Stimulated activated CD8-positive, alpha-beta memory T cell treated with anti-CD3 and anti-CD28 coated beads, Interleukin-7, amount 100 ng/mL, for 24 hours (primary cell): ENCODE data around the gene SCUBE1.

Source experiments
- DNase-seq: peaks from one replicate; pipeline ENCODE4 v3.0.0-alpha.2; 2020; ENCODE audit warnings: low read depth

Gene SCUBE1

DNA sequence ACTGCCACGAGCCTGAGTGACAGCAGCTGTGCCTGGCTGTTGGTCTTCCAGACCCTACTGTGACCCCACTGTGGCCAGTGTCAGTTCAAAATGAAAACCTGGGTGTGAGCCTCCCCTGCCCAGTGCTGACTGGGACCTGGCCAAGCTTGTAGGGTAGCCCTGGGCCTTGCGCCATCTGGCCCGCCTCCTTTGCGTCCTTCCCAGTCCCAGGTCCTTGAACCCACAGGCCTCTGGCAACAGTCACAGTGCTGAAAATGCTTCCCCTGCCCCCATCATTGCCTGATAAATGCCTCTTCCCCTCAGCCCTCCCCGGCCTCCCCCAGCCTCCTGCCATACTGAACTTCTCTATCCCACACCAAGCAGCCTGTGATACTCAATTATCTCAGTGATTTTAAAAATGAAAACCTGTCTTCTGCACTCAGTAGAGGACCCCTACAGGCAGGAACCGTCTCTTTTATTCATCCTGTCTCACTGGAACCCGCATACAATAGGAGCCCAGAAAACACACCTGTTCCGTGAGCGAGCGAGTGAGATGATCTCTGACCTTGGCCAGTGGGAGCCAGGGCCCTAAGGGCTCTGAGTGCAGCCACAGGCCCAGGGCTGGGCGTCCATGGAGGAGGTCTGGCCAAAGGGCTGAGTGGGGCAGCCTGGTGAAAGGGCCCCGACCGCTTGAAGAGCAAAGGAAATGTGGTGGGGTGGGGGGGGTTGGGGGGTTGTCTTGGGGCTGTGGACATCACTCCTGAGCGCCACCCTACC is 106.6 kb downstream of the SCUBE1 start:
- DNase-seq = no peak

DNA sequence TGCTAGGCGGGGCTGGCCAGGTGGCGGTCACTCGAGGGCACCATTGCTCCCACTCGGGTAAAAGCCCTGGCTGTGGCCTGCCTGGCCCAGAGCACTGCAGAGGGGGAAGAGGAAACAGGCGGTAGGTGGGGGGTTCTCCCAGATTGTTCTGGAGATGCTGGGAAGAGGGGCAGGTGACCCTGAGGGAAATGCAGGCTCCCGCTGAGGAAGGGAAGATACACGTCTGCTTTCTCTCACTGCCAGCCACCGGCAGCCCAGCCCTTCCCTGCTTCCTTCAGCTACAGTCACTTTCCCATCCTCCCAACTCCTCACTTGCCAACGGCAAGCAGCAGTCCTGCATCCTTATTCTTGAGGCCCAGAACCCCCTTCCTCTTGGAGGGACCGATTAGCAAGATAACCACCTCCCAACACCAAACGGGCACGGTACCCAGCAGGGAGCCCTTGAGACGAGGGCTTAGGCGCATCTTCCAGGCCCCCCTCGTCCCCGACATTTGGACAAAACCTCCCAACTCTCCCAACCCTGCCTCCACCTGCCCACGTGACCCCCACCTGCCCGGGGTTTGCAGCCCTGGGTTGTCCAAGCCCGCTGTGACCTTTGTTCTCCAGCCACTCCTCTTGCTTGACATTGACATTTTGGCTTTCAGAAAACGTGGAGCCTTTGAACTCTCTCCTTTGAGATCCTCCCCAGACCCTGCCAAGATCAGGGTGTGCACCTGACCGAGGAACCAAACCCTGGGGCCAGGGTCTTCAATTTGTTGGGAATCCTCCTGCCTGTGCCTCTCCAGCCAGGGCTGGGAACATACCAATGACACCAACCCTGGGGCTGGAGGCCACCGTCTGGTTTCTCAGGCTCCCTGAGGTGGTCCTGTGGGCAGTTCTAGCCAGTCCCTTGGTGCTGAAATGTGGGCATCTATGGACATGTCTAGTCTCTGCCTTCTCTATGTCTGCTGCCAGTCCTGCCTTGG is 107.4 kb downstream of the SCUBE1 start:
- no peak for DNase-seq

- no peak for DNase-seq
Measured at GRCh38 chr22:43234264-43234988, 108.7 kb downstream of the SCUBE1 start.

DNA sequence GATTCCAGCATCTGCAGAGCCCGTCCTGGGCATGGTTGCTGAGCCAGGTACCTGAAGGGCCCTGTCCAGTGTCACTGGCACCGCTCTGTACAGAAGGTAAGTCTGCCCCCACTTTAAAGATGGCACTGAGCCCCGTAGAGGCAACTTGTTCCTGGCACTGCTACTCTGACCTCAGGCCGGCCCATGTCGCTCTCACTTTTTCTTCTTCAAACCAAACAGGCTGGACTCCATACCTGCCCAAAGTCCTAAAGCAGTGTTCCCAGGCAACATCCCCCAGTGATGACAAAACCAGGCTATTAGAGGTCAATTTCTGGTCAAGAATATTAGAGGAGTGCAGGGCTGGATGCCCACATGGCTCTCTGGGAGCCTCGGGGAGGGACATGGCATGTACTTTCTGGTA is 109.6 kb downstream of the SCUBE1 start:
- DNase-seq = no peak

DNA sequence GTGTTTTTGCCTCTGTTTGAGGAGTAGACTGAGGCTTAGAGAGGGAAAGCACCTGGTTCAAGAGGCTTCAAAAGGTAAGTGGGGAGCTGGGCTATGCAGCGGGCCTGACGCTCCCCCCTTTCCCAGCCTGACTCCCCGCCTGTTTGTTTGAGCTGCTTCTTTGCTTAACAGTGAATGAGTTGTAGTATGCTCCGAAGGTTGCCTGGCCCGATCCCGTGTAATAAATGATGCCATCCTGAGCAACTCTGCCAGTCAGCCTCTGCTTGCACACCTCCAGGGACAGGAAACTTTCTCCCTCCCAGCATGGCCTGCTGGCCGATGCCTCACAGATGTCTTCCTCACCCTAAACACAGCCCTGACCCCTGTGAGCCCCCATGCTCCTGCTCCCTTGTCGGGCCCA is 110.7 kb downstream of the SCUBE1 start:
- no peak for DNase-seq

DNA sequence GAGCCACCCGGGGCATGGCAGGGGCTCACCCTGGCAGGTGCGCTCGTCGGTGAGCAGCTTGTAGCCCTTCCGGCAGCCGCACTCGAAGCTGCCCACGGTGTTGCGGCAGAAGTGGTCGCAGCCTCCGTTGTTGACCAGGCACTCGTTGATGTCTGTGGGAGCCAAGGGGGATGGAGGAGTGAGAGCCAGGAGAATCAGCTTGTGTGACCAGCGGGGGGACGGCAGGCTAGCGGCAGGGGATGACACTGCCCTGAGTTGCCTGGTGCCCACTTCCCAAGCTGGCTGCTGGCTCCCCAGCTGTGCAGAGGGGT is 111.5 kb downstream of the SCUBE1 start:
- DNase-seq = no peak

GRCh38 chr22:43230971-43231723 is 112.0 kb downstream of the SCUBE1 start:
- peak; percentile 38 for DNase-seq

GRCh38 chr22:43230571-43230970 is 112.6 kb downstream of the SCUBE1 start:
- DNase-seq = no peak

DNA sequence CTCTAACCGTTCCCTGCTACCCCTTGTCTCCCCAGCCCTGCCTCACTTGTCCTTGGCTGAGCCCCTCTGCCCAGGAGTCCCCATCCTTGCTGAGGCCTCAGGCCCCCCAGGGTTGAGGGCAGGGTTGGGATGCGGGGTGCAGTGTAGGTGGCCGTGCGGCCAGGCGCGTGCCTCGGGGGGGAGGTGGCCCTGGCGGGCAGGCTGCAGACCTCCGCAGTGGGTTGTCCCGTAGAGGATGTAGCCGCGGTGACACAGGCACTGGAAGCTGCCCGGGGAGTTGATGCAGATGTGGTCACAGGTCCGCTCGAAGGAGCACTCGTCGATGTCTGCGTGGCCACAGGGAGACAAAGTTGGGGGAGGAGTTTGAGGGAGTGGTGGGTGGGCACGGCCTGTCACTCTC is 114.3 kb downstream of the SCUBE1 start:
- no peak for DNase-seq

DNA sequence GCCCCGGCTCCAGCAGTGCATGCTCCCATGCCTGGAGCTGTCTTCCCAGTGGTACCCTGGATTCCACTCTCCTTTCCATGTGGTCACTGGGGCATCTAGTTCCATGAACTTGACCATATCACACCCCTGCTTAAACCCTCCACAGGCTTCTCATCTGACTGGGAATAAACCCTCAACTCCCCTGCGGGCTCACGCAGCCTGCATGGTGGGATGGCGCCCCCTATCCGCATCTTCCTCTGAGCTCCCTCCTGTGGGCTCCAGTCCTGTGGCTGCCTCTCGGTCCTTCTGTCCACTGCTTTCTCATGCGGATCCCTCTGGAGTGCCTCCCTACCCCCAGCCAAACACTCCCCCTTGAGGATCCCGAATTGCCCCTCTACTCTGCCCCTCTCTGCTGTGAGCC is 114.8 kb downstream of the SCUBE1 start:
- DNase-seq = no peak

DNA sequence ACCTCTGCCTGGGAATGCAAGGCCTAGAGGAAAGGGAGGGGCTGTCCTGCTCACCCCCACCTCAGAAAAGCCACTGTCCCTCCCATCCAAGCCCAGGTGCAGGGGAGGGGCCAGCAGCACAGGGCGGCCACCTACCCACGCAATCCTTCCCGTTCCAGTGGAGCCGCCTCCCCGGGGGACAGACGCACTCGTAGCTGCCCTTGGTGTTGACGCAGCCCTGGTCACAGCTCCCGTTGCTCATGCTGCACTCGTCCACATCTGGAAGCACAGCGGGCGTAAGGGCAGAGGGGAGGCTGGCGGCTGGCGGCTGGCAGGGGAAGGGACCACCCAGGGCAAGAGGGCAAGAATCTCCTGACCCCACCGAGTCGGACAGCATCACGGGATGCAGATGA is 115.9 kb downstream of the SCUBE1 start:
- DNase-seq = no peak

GRCh38 chr22:43226377-43227238 is 116.6 kb downstream of the SCUBE1 start:
- DNase-seq = no peak

DNA sequence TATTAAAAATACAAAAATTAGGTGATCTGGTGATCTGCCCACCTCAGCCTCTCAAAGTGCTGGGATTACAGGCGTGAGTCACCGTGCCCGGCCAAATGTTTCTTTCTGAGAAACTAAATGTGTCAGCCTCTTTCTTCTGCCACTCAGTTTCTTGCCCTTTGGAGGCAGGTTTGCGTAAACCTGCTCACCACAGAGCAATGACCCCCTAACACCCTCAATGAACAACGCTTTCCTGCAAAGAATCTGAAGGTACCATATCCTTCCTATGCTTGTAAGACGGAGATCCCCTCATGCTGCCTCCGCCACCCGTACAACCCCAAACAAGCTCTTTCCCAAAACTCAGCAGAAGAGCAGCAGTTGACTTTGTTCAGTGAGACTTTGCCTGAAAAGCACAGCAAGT is 117.6 kb downstream of the SCUBE1 start:
- DNase-seq = no peak

GRCh38 chr22:43222987-43223386 is 120.2 kb downstream of the SCUBE1 start:
- DNase-seq = no peak

- DNase-seq = no peak
Measured at GRCh38 chr22:43222262-43222661, 120.9 kb downstream of the SCUBE1 start.

DNA sequence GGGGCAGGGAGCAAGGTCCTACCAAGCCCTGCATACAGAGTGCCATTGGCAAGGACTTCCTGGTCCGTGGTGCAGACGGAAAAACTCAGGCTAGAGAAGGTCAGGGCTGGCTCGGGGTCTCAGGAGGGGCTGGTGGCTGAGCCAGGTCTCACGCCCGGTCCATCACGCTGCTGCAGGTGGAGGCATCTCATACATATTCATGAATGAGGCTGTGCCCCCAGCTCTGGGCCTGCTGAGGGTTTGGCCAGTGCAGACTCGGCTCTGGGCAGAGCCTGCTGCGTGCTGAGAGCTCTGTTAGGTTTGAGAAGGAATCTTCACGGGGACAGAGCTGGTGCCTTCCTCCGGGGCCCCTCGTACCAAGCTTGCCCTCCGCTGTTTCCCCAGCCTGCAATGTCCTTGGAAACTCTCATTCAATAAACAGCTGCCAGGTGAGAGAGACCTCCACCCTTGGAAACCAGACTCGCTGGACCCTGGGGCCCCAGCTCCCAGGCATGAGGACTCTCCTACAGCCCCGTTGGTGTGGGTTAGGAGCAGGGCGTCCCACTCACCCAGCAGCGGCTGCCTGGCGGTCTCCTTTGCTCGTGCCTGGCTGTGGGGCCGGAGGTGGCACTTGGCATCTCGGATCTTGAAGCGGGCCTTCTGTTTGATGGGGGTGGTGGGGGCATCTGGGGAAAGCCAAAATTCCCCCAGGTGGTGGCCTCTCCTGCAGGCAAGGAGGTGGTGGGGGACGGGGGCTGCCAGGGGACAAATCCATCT is 122.4 kb downstream of the SCUBE1 start:
- no peak for DNase-seq

GRCh38 chr22:43218786-43219185 is 124.4 kb downstream of the SCUBE1 start:
- no peak for DNase-seq

DNA sequence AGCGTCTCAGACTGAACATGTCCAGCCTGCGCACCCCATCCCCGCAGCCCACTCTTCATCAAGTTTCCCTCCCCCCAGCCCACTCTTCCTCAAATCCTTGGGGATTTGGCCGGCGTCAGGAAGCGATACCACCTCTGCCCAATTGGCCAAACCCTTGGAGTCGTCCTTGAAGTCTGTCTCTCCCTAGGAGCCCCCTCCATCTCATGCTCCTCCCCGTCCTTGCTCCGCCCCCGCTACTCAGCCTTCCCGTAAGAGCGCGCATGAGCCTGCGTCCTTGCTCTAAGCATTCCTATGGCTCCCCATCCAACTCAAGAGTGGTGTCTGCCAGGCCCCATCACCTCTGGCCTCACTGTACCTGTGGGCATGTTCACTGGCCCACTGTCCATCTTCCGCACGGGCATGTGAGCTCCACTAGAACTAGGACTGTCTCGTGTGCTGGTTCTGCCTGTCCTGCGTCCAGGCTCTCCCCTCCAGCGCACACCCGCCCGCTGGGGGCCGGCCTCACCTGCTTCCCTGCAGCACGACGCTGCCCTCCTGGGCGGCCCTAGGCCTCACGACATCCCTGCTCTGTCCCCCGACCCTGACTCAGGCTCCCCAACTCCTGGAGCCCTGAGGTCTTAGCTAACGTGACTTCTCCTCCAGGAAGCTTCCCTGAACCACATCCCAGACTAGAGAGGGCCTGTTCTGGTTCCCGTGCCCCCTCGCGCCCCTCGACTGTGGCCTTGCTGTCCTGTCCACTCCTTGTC is 125.7 kb downstream of the SCUBE1 start:
- DNase-seq = no peak

GRCh38 chr22:43216738-43217137 is 126.4 kb downstream of the SCUBE1 start:
- no peak for DNase-seq

DNA sequence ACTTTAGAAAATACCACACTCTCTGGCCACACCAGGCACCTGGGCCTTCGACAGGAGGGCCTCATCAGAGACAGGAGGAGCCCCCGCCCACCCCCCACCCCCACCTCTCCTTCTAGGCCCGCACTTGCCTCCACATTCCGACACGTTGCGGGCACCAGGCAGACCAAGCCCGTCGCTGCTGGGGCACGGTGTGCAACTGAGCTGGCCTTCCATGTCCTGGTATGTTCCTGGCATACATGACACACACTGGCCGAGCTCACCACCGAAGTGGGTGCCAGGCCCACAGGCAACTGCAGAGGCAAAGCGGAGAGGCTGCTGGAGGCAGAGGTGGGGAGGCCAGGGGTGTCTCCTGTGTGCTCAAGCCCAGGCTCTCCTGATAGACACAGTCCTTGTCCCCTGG is 129.2 kb downstream of the SCUBE1 start:
- no peak for DNase-seq
